Glutamatergic neuron (in vitro differentiated cells): ENCODE measurements around the gene OR1F1. TPM values are rescaled to one million over a fixed set of nuclear protein-coding genes. Genes with fewer than 3 reads are reported as not detected.
A peak's percentile ranks its signal among the peaks of the same experiment; 100 is the strongest.

Experiments used
- DNase-seq: peaks from one replicate; pipeline ENCODE4 v3.0.0; 2022
- H3K27ac Mint-ChIP-seq: one replicate; pipeline ENCODE4 v1.8.0; 2020; ENCODE audit warnings: mild to moderate bottlenecking, mixed read lengths, inconsistent platforms; ENCODE audit not compliant: unreplicated experiment
- H3K27me3 Mint-ChIP-seq: one replicate; pipeline ENCODE4 v1.8.0; 2020; ENCODE audit warnings: mild to moderate bottlenecking, moderate library complexity, mixed read lengths, inconsistent platforms; ENCODE audit not compliant: unreplicated experiment
- H3K36me3 Mint-ChIP-seq: one replicate; pipeline ENCODE4 v1.8.0; 2020; ENCODE audit warnings: mild to moderate bottlenecking, mixed read lengths, inconsistent platforms; ENCODE audit not compliant: unreplicated experiment
- H3K4me1 Mint-ChIP-seq: one replicate; pipeline ENCODE4 v1.8.0; 2020; ENCODE audit warnings: mild to moderate bottlenecking, low read depth, mixed read lengths, inconsistent platforms; ENCODE audit not compliant: unreplicated experiment
- H3K4me3 Mint-ChIP-seq: one replicate; pipeline ENCODE4 v1.8.0; 2020; ENCODE audit warnings: mild to moderate bottlenecking, mixed read lengths, inconsistent platforms; ENCODE audit not compliant: unreplicated experiment
- H3K9me3 Mint-ChIP-seq: one replicate; pipeline ENCODE4 v1.8.0; 2020; ENCODE audit warnings: mild to moderate bottlenecking, moderate library complexity, mixed read lengths, inconsistent platforms; ENCODE audit not compliant: unreplicated experiment
- total RNA-seq: library from RNA; stranded (reverse); fragmentation: NEBNext Ultra II Directional; extraction: Animal tissue kit (Norgen Biotek cat#: 25700); gene quantifications from one replicate; pipeline ENCODE4 v1.2.1, GENCODE V29; 2021; ENCODE audit not compliant: unreplicated experiment
- TF ChIP-seq, protein P1 (sequence below): fragments of 200-600 bp; sonication (generic); IDR thresholded peaks from one replicate; pipeline ENCODE4 v1.5.0; 2021; ENCODE audit not compliant: partially characterized antibody, unreplicated experiment

OR1F1 gene
- total RNA-seq, 1 donor from 2014 or later = not detected

DNA sequence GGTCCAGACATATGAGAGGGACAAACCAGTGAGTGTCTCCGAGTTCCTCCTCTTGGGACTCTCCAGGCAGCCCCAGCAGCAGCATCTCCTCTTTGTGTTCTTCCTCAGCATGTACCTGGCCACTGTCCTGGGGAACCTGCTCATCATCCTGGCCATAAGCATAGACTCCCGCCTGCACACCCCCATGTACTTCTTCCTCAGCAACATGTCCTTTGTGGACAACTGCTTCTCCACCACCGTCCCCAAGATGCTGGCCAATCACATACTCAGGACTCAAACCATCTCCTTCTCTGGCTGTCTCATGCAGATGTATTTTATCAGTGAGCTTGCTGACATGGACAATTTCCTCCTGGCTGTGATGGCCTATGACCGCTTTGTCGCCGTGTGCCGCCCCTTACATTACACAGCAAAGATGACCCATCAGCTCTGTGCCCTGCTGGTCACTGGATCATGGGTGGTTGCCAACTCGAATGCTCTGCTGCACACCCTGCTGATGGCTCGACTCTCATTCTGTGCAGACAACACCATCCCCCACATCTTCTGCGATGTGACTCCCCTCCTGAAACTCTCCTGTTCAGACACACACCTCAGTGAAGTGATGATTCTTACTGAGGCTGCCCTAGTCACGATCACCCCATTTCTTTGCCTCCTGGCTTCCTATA, 27.7 kb downstream of the OR1F1 start:
- no peak overlapping the region for H3K27ac Mint-ChIP-seq
- H3K36me3 Mint-ChIP-seq = peaks cover 7% of the 10 kb centered on the region
- H3K4me1 Mint-ChIP-seq = no peaks in the 10 kb centered on the region
- DNase-seq = no peak
- H3K4me3 Mint-ChIP-seq = no peak overlapping the region
- TF ChIP-seq, protein P1, sequence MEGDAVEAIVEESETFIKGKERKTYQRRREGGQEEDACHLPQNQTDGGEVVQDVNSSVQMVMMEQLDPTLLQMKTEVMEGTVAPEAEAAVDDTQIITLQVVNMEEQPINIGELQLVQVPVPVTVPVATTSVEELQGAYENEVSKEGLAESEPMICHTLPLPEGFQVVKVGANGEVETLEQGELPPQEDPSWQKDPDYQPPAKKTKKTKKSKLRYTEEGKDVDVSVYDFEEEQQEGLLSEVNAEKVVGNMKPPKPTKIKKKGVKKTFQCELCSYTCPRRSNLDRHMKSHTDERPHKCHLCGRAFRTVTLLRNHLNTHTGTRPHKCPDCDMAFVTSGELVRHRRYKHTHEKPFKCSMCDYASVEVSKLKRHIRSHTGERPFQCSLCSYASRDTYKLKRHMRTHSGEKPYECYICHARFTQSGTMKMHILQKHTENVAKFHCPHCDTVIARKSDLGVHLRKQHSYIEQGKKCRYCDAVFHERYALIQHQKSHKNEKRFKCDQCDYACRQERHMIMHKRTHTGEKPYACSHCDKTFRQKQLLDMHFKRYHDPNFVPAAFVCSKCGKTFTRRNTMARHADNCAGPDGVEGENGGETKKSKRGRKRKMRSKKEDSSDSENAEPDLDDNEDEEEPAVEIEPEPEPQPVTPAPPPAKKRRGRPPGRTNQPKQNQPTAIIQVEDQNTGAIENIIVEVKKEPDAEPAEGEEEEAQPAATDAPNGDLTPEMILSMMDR = no peak
- H3K27me3 Mint-ChIP-seq = no peaks in the 10 kb centered on the region
- peaks cover 14% of the 10 kb centered on the region for H3K9me3 Mint-ChIP-seq

DNA sequence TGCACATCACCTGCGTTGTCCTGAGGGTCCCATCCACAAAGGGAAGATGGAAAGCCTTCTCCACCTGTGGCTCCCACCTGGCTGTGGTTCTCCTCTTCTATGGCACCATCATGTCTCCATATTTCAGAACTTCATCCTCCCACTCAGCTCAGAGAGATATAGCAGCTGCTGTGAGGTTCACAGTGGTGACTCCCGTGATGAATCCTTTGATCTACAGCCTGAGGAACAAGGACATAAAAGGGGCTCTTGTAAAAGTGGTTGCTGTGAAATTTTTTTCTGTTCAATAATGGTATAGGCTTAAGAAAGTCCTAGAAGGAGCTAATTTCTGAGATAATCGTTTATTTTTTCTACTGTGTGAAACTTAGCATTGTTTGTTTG, 28.2 kb downstream of the OR1F1 start:
- no peaks in the 10 kb centered on the region for H3K27me3 Mint-ChIP-seq
- no peaks in the 10 kb centered on the region for H3K4me1 Mint-ChIP-seq
- TF ChIP-seq, protein P1 = no peak
- DNase-seq = no peak
- peaks cover 14% of the 10 kb centered on the region for H3K9me3 Mint-ChIP-seq
- H3K36me3 Mint-ChIP-seq = peaks cover 7% of the 10 kb centered on the region
- H3K4me3 Mint-ChIP-seq = no peak overlapping the region
- H3K27ac Mint-ChIP-seq = no peak overlapping the region

DNA sequence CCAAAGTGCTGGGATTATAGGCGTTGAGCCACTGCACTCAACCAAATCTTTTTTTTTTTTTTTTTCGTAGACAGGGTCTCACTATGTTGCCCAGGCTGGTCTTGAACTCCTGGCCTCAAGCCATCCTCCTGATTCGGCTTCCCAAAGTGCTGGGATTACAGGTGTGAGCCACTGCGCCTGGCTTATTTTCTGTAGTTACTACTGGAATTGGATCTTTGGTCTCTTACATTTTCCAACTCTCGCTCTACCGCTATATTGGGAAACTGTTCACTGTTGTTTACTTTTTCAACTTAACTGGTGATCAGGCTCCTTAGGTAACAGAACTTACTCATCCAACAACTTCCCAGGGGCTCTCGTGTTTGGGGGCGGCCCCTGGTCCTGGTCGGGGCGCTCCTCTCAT, 32.8 kb downstream of the OR1F1 start:
- Mint-ChIP-seq H3K9me3 (peaks cover 17% of the 10 kb centered on the region), H3K4me1 (no peaks in the 10 kb centered on the region), H3K27ac (no peak overlapping the region), H3K36me3 (peaks cover 34% of the 10 kb centered on the region), H3K27me3 (peaks cover 4% of the 10 kb centered on the region), H3K4me3 (no peak overlapping the region)
- TF ChIP-seq, protein P1 = no peak
- no peak for DNase-seq

DNA sequence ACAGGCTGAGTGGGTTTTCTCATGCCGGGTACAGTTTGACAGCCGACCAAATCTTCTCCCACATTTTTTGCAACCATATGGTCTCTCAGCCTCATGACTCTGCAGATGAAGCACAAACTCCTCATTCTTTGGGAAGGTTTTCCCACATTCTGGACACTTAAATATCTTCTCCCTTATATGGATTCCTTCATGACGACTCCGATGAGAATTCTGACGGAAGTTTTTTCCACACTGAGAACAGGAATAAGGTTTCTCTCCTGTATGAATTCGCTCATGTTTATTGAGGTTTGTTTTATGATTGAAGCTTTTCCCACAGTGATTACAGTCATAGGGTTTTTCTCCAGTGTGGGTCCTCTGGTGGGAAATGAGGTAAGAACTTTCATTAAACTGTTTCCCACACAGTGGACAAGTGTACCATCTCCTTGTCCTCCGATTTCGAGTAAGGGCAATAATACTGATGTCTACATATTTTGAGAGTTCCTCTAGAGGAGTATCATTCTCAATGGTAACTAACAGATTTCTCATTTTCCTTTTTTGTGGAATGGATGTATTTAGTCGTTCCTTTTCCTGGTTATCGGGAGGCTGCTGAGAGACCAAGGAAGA, 36.0 kb downstream of the OR1F1 start:
- peaks cover 14% of the 10 kb centered on the region for H3K9me3 Mint-ChIP-seq
- no peak overlapping the region for H3K27ac Mint-ChIP-seq
- no peak overlapping the region for H3K4me3 Mint-ChIP-seq
- H3K4me1 Mint-ChIP-seq = no peaks in the 10 kb centered on the region
- no peak for DNase-seq
- TF ChIP-seq, protein P1 = no peak
- peaks cover 4% of the 10 kb centered on the region for H3K27me3 Mint-ChIP-seq
- peaks cover 52% of the 10 kb centered on the region for H3K36me3 Mint-ChIP-seq

DNA sequence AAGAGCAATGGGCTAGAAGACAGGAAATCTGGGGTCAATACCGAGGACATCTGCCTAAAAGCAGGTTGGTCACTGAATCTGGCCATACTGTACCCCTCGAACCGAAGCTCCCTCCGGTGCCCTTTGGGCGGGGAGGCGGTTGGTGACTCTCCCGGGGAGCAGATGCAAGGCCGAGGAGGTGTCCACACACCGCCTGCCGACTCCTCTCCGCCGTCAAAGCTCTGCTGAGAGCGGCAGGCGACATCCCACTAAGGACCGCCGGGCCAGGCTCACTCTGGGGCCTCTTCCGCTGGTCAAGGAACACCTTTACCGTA, 46.5 kb downstream of the OR1F1 start:
- peak overlapping the region; percentile 89 for H3K27ac Mint-ChIP-seq
- peaks cover 27% of the 10 kb centered on the region for H3K36me3 Mint-ChIP-seq
- H3K4me3 Mint-ChIP-seq = peak overlapping the region; percentile 97
- DNase-seq = no peak
- peaks cover 11% of the 10 kb centered on the region for H3K9me3 Mint-ChIP-seq
- H3K4me1 Mint-ChIP-seq = peaks cover 5% of the 10 kb centered on the region
- peaks cover 3% of the 10 kb centered on the region for H3K27me3 Mint-ChIP-seq
- TF ChIP-seq, protein P1 = no peak
